B cell (primary cell): Measurements from ENCODE around the gene ALDH4A1. TPM values are rescaled to one million over a fixed set of nuclear protein-coding genes. Genes with fewer than 3 reads are reported as not detected.
"Not testable (repeated sequence)": the region's sequence is repeated elsewhere in the genome, so short reads cannot be mapped to it uniquely, and the experiment has no call there.

ENCODE experiments used
- ATAC-seq: fragments of 200-7000 bp; cut with Tn5 transposase; one replicate; pipeline ENCODE4 v1.10.0; 2021; ENCODE audit warnings: low read depth, mild to moderate bottlenecking, moderate number of reproducible peaks, moderate library complexity
- CTCF ChIA-PET: fragments of 350-600 bp; sonication (Branson Sonifier 250); formaldehyde crosslinking; loops from one replicate; lab custom pipeline; 2021; ENCODE audit warnings: antibody characterized with exemption, inconsistent platforms; lab: Charles Lee
- POLR2A ChIA-PET: fragments of 350-600 bp; sonication (Branson Sonifier 250); formaldehyde crosslinking; loops from one replicate; lab custom pipeline; 2021; ENCODE audit warnings: antibody characterized with exemption; lab: Charles Lee
- DNase-seq: peaks from one replicate; pipeline ENCODE4 v3.0.0; 2013
- H2AFZ ChIP-seq: 2 replicates; pipeline ENCODE4 v1.6.1; 2012; ENCODE audit warnings: mild to moderate bottlenecking, low read depth, low read length; ENCODE audit not compliant: insufficient read depth, poor library complexity, severe bottlenecking
- H3K27ac ChIP-seq, 2 donors: 1 replicate in 1 of 2; 2 replicates in 1 of 2; pipeline ENCODE4 v1.5.1; 2012 to 2013; ENCODE audit warnings: low read length in 2 of 2, mild to moderate bottlenecking in 2 of 2, moderate library complexity in 1 of 2
- H3K27me3 ChIP-seq, 4 experiments: fragments of 200-600 bp in 1 of 4; sonication (generic) in 1 of 4; replicated peaks in 1 of 4; 1 replicate in 2 of 4; 2 replicates in 2 of 4; pipeline versions ENCODE4 v1.6.1 to v1.7.0; 2013 to 2016; ENCODE audit warnings: low read length in 3 of 4, mild to moderate bottlenecking in 2 of 4, mixed read lengths in 1 of 4, moderate library complexity in 1 of 4; ENCODE audit not compliant: insufficient read depth in 4 of 4, control insufficient read depth in 3 of 4; ENCODE audit errors: control extremely low read depth in 1 of 4
- H3K36me3 ChIP-seq, 2 experiments: replicated peaks in 1 of 2; 1 replicate in 1 of 2; 2 replicates in 1 of 2; pipeline versions ENCODE4 v1.6.1 to v1.7.1; 2013; ENCODE audit warnings: low read length in 1 of 2; ENCODE audit not compliant: insufficient read depth in 2 of 2, control insufficient read depth in 1 of 2; ENCODE audit errors: control extremely low read depth in 1 of 2, extremely low read depth in 1 of 2
- H3K4me1 ChIP-seq, 2 donors: fragments of 200-600 bp in 1 of 2; sonication (generic) in 1 of 2; 1 replicate in 1 of 2; 2 replicates in 1 of 2; pipeline versions ENCODE4 v1.5.1 to v1.6.1; 2013 to 2017; ENCODE audit warnings: low read length in 2 of 2; ENCODE audit not compliant: control insufficient read depth in 2 of 2, insufficient read depth in 2 of 2
- H3K4me2 ChIP-seq: replicated peaks from 2 replicates; pipeline ENCODE3; 2012; ENCODE audit warnings: mild to moderate bottlenecking, low read depth, low read length; ENCODE audit not compliant: poor library complexity, severe bottlenecking
- H3K4me3 ChIP-seq, 5 experiments: fragments of 200-600 bp in 1 of 5; sonication (generic) in 1 of 5; 1 replicate in 3 of 5; 2 replicates in 2 of 5; pipeline versions ENCODE4 v1.5.1 to v1.7.0; 2011 to 2016; ENCODE audit warnings: low read length in 4 of 5, mild to moderate bottlenecking in 4 of 5, low read depth in 2 of 5, control low read depth in 1 of 5, moderate library complexity in 1 of 5; ENCODE audit not compliant: insufficient read depth in 1 of 5; ENCODE audit errors: control extremely low read depth in 1 of 5, extremely low read depth in 1 of 5
- H3K79me2 ChIP-seq: fragments of 200-600 bp; sonication (generic); one replicate; pipeline ENCODE4 v1.6.0; 2016; ENCODE audit warnings: low read length; ENCODE audit not compliant: control insufficient read depth, insufficient read depth
- H3K9ac ChIP-seq: fragments of 200-600 bp; sonication (generic); 2 replicates; pipeline ENCODE4 v1.6.1; 2017; ENCODE audit warnings: mild to moderate bottlenecking, low read length, moderate library complexity
- H3K9me3 ChIP-seq, 3 donors: one replicate each; pipeline versions ENCODE4 v1.6.1 to v1.7.1; 2013; ENCODE audit warnings: low read length in 2 of 3; ENCODE audit not compliant: control insufficient read depth in 2 of 3, insufficient read depth in 1 of 3; ENCODE audit errors: control extremely low read depth in 1 of 3
- H4K20me1 ChIP-seq: 2 replicates; pipeline ENCODE4 v1.6.0; 2012; ENCODE audit warnings: mild to moderate bottlenecking, low read length; ENCODE audit not compliant: insufficient read depth, control insufficient read depth, poor library complexity, severe bottlenecking
- H3K27ac Mint-ChIP-seq: one replicate; pipeline ENCODE4 v1.8.0; 2021; ENCODE audit warnings: mixed read lengths
- H3K27me3 Mint-ChIP-seq: one replicate; pipeline ENCODE4 v1.8.0; 2021; ENCODE audit warnings: mixed read lengths
- H3K4me1 Mint-ChIP-seq: one replicate; pipeline ENCODE4 v1.8.0; 2021; ENCODE audit warnings: mixed read lengths
- H3K4me3 Mint-ChIP-seq: one replicate; pipeline ENCODE4 v1.8.0; 2021; ENCODE audit warnings: mixed read lengths
- H3K9me3 Mint-ChIP-seq: one replicate; pipeline ENCODE4 v1.8.0; 2022; ENCODE audit warnings: mixed read lengths; ENCODE audit not compliant: insufficient read depth
- CTCF ChIP-seq: fragments of 200-600 bp; IDR thresholded peaks from one replicate; pipeline ENCODE4 v1.8.0; 2022; ENCODE audit warnings: antibody characterized with exemption, mild to moderate bottlenecking
- EZH2 ChIP-seq: IDR thresholded peaks from 2 replicates; pipeline ENCODE4 v1.6.1; 2012; ENCODE audit warnings: borderline replicate concordance, low read depth, mild to moderate bottlenecking, moderate library complexity, low read length; ENCODE audit not compliant: insufficient read depth, poor library complexity, severe bottlenecking
- WGBS: methylation state at CpG from one replicate; pipeline ENCODE4 v1.1.5; 2013; ENCODE audit warnings: missing lambda C conversion rate; ENCODE audit not compliant: insufficient coverage; 5-methylcytosine and 5-hydroxymethylcytosine counted together
- intact Hi-C: fragments of 100-400 bp; cut with micrococcal nuclease; formaldehyde crosslinking; loops from one replicate; pipeline ENCODE4 v1.10.0; 2022
- polyA plus RNA-seq: library from polyadenylated mRNA; depleted of rRNA; stranded (reverse); fragments of >200 nt; gene quantifications from 2 replicates; pipeline ENCODE4 v1.2.3, GENCODE V29; 2012
- total RNA-seq, 2 donors: library from RNA; stranded (reverse); fragments of 120-200 nt in 1 of 2; gene quantifications; 1 replicate in 1 of 2; 2 replicates in 1 of 2; pipeline versions ENCODE4 v1.2.3 to v1.2.4, GENCODE V29; 2013 to 2022

ALDH4A1 gene
- total and polyA plus RNA-seq, 2 donors (not counting 1 experiment from before 2014, with no cell fraction given) = 2.7 to 3.4 TPM

GRCh38 chr1:18895317-18895716 lies 7.0 kb downstream of the ALDH4A1 start:
- H3K27me3 ChIP-seq = no peaks in the 10 kb centered on the region
- no peak for DNase-seq
- no peaks in the 10 kb centered on the region for H3K9me3 ChIP-seq
- H3K79me2 ChIP-seq = no peaks in the 10 kb centered on the region
- no peak overlapping the region for H2AFZ ChIP-seq
- POLR2A ChIA-PET = interaction anchor here (0.6 kb wide), 1 partner anchor 1465 kb away, joined by 3 read pairs; no protein-coding TSS in a partner anchor
- Mint-ChIP-seq H3K4me1 (no peaks in the 10 kb centered on the region), H3K9me3 (no peaks in the 10 kb centered on the region), H3K27ac (no peak overlapping the region), H3K4me3 (no peak overlapping the region), H3K27me3 (no peaks in the 10 kb centered on the region)
- 98% methylated on average over 6 of the region's 6 CpGs for WGBS
- no peak for ATAC-seq
- no peak overlapping the region for H3K4me3 ChIP-seq
- H3K4me1 ChIP-seq = no peaks in the 10 kb centered on the region
- H3K27ac ChIP-seq = no peak overlapping the region
- TF ChIP-seq CTCF = no peak
- TF ChIP-seq EZH2 = no peak
- intact Hi-C loops = no loop called here
- CTCF ChIA-PET = interaction anchor here (1.0 to 2.6 kb wide), 4 partner anchors 10 to 19 kb away, joined by 3 to 11 read pairs (median 4); no protein-coding TSS in a partner anchor
- no peaks in the 10 kb centered on the region for H3K36me3 ChIP-seq
- no peak overlapping the region for H3K9ac ChIP-seq
- H4K20me1 ChIP-seq = no peaks in the 10 kb centered on the region
- H3K4me2 ChIP-seq = no peak overlapping the region

GRCh38 chr1:18893120-18893519 lies 9.2 kb downstream of the ALDH4A1 start:
- CTCF ChIA-PET = interaction anchor here (0.5 to 2.0 kb wide), 8 partner anchors 9 to 769 kb away, joined by 3 to 11 read pairs (median 4); no protein-coding TSS in a partner anchor
- H4K20me1 ChIP-seq = no peaks in the 10 kb centered on the region
- POLR2A ChIA-PET = no interaction called here
- no peak overlapping the region for H3K27ac ChIP-seq
- H3K27ac Mint-ChIP-seq = no peak overlapping the region
- no peaks in the 10 kb centered on the region for H3K9me3 Mint-ChIP-seq
- H3K27me3 Mint-ChIP-seq = no peaks in the 10 kb centered on the region
- H3K9ac ChIP-seq = no peak overlapping the region
- intact Hi-C loops = no loop called here
- ATAC-seq (no peak), DNase-seq (no peak)
- no peak overlapping the region for H3K4me3 Mint-ChIP-seq
- no peaks in the 10 kb centered on the region for H3K4me1 ChIP-seq
- no peaks in the 10 kb centered on the region for H3K79me2 ChIP-seq
- H2AFZ ChIP-seq = no peak overlapping the region
- H3K9me3 ChIP-seq = no peaks in the 10 kb centered on the region
- WGBS = 86% methylated on average over 6 of the region's 7 CpGs
- peaks cover 0 to 3% of the 10 kb centered on the region in 2 experiments for H3K36me3 ChIP-seq
- no peaks in the 10 kb centered on the region for H3K27me3 ChIP-seq
- no peak overlapping the region for H3K4me2 ChIP-seq
- TF ChIP-seq CTCF (no peak), EZH2 (no peak)
- no peaks in the 10 kb centered on the region for H3K4me1 Mint-ChIP-seq
- no peak overlapping the region for H3K4me3 ChIP-seq

- H3K9ac ChIP-seq, H3K9me3 Mint-ChIP-seq, H3K4me1 Mint-ChIP-seq, H3K4me2 ChIP-seq, H2AFZ ChIP-seq, H3K79me2 ChIP-seq, intact Hi-C loops, H3K4me3 Mint-ChIP-seq, H4K20me1 ChIP-seq, H3K4me3 ChIP-seq, DNase-seq, POLR2A ChIA-PET, H3K27me3 Mint-ChIP-seq, H3K27me3 ChIP-seq, H3K4me1 ChIP-seq, H3K27ac ChIP-seq, ATAC-seq, H3K27ac Mint-ChIP-seq, H3K36me3 ChIP-seq, H3K9me3 ChIP-seq: not testable (repeated sequence)
- CTCF ChIA-PET = interaction anchor here (0.8 to 2.0 kb wide), 6 partner anchors 8 to 81 kb away, joined by 3 to 11 read pairs (median 4); no protein-coding TSS in a partner anchor
- WGBS = 99% methylated on average over 6 of the region's 7 CpGs
Measured at GRCh38 chr1:18891858-18892257, 10.5 kb downstream of the ALDH4A1 start.
